Neural cell (in vitro differentiated cells): Measurements from ENCODE around the gene TRPM7. TPM values are rescaled to one million over a fixed set of nuclear protein-coding genes. Genes with fewer than 3 reads are reported as not detected.

ENCODE experiments used
- H2AFZ ChIP-seq: fragments of 200-600, 300-800 bp; sonication (generic), shearing (Covaris generic); 2 replicates; pipeline ENCODE4 v1.6.0; 2014; ENCODE audit warnings: low read depth, mild to moderate bottlenecking, antibody characterized with exemption, low read length, moderate library complexity
- H3F3A ChIP-seq: fragments of 200-600 bp; shearing (Covaris generic); 2 replicates; pipeline ENCODE4 v1.6.1; 2016; ENCODE audit warnings: mild to moderate bottlenecking, moderate library complexity, mixed read lengths, antibody characterized with exemption, low read length; ENCODE audit not compliant: insufficient read depth, poor library complexity, severe bottlenecking
- H3K27ac ChIP-seq: fragments of 200-600, 300-800 bp; sonication (generic), shearing (Covaris generic); 2 replicates; pipeline ENCODE4 v1.5.1; 2014; ENCODE audit warnings: mild to moderate bottlenecking, low read length, moderate library complexity
- H3K27me3 ChIP-seq: fragments of 300-800, 200-600 bp; sonication (generic), shearing (Covaris generic); 2 replicates; pipeline ENCODE4 v1.6.0; 2014; ENCODE audit warnings: mild to moderate bottlenecking, low read depth, low read length, moderate library complexity; ENCODE audit not compliant: insufficient read depth
- H3K36me3 ChIP-seq: fragments of 300-800, 200-600 bp; sonication (generic), shearing (Covaris generic); 2 replicates; pipeline ENCODE4 v1.5.1; 2014; ENCODE audit warnings: mild to moderate bottlenecking, antibody characterized with exemption, low read length, moderate library complexity; ENCODE audit not compliant: insufficient read depth
- H3K4me2 ChIP-seq: fragments of 300-800, 200-600 bp; sonication (generic), shearing (Covaris generic); 2 replicates; pipeline ENCODE4 v1.6.0; 2014; ENCODE audit warnings: mild to moderate bottlenecking, low read length
- H3K4me3 ChIP-seq: fragments of 300-800, 200-600 bp; sonication (generic), shearing (Covaris generic); 2 replicates; pipeline ENCODE4 v1.5.1; 2014; ENCODE audit warnings: mild to moderate bottlenecking, low read length, moderate library complexity
- H3K79me2 ChIP-seq: fragments of 200-600 bp; shearing (Covaris generic); replicated peaks from 2 replicates; pipeline ENCODE4 v1.6.0; 2014; ENCODE audit warnings: mild to moderate bottlenecking, low read length, moderate library complexity; ENCODE audit not compliant: insufficient read depth
- H3K9ac ChIP-seq: fragments of 300-800, 200-600 bp; sonication (generic), shearing (Covaris generic); 2 replicates; pipeline ENCODE4 v1.6.1; 2016; ENCODE audit warnings: mild to moderate bottlenecking, low read length, mixed read lengths
- H3K9me2 ChIP-seq: fragments of 200-600 bp; shearing (Covaris generic); 2 replicates; pipeline ENCODE4 v1.6.1; 2016; ENCODE audit warnings: mild to moderate bottlenecking, low read length, mixed read lengths; ENCODE audit not compliant: insufficient read depth
- H3K9me3 ChIP-seq: fragments of 200-600, 300-800 bp; sonication (generic), shearing (Covaris generic); 2 replicates; pipeline ENCODE4 v1.6.1; 2016; ENCODE audit warnings: mild to moderate bottlenecking, mixed run types, low read length, moderate library complexity, mixed read lengths
- H4K20me1 ChIP-seq: fragments of 200-600 bp; shearing (Covaris generic); 2 replicates; pipeline ENCODE4 v1.6.1; 2016; ENCODE audit warnings: mild to moderate bottlenecking, mixed run types; ENCODE audit not compliant: insufficient read depth
- EP300 ChIP-seq: fragments of 450-650 bp; conservative IDR thresholded peaks from 2 replicates; pipeline ENCODE4 v1.6.1; 2014; ENCODE audit warnings: antibody characterized with exemption, mild to moderate bottlenecking, moderate library complexity; ENCODE audit not compliant: poor library complexity, severe bottlenecking
- EZH2 ChIP-seq: fragments of 200-600, 300-800 bp; shearing (Covaris generic), sonication (generic); IDR thresholded peaks from 2 replicates; pipeline ENCODE4 v1.6.1; 2014; ENCODE audit warnings: antibody characterized with exemption, low read length, borderline replicate concordance, mild to moderate bottlenecking; ENCODE audit not compliant: insufficient read depth, poor library complexity, severe bottlenecking
- MXI1 ChIP-seq: fragments of 450-650 bp; conservative IDR thresholded peaks from 2 replicates; pipeline ENCODE4 v1.6.1; 2014; ENCODE audit warnings: antibody characterized with exemption, mild to moderate bottlenecking; ENCODE audit not compliant: poor library complexity, severe bottlenecking
- POLR2AphosphoS5 ChIP-seq: IDR thresholded peaks from 2 replicates; pipeline ENCODE4 v1.6.1; 2012
- RAD21 ChIP-seq: fragments of 450-650 bp; conservative IDR thresholded peaks from 2 replicates; pipeline ENCODE4 v1.6.1; 2014; ENCODE audit warnings: antibody characterized with exemption, mild to moderate bottlenecking, moderate library complexity
- SMC3 ChIP-seq: fragments of 450-650 bp; conservative IDR thresholded peaks from 2 replicates; pipeline ENCODE4 v1.6.1; 2014; ENCODE audit warnings: antibody characterized with exemption, mild to moderate bottlenecking, moderate library complexity; ENCODE audit not compliant: poor library complexity
- TAF1 ChIP-seq: IDR thresholded peaks from 2 replicates; pipeline ENCODE4 v1.6.1; 2012; ENCODE audit warnings: low read depth
- polyA plus RNA-seq: library from polyadenylated mRNA; depleted of rRNA; stranded (reverse); fragments of >200 nt; gene quantifications from 2 replicates; pipeline ENCODE4 v1.2.3, GENCODE V29; 2014
- TF ChIP-seq, protein P1 (sequence below): fragments of 450-650 bp; IDR thresholded peaks from 2 replicates; pipeline ENCODE4 v1.5.1; 2014; ENCODE audit warnings: antibody characterized with exemption, mild to moderate bottlenecking, moderate library complexity; ENCODE audit not compliant: poor library complexity, severe bottlenecking
- TF ChIP-seq, protein P2 (sequence below): IDR thresholded peaks from 2 replicates; pipeline ENCODE4 v1.6.1; 2012; ENCODE audit warnings: borderline replicate concordance

Gene TRPM7
- polyA plus RNA-seq, 1 donor from 2014 or later = 30.7 TPM

DNA sequence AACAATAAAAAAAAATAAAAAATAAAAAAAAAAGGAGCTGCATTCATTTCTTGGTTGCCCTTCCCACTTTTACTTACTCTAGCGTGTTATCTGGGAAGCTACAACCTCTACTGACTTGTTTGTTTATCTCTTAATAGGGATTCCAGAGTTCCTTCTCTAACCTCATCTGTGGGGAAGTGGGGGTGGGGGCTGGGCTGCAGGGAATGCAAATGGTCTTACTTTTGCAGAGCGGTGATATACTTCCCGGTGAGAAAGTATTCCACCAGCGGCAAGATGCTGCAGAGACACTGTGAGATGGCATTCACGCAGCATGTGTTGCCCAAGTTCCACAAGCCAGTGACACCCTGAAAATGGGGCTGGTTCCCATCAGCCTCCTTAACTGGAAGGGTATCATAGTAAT is 142.2 kb downstream of the TRPM7 start:
- no peak overlapping the region for H3K4me2 ChIP-seq
- H3K36me3 ChIP-seq = no peaks in the 10 kb centered on the region
- H3K9me2 ChIP-seq = no peaks in the 10 kb centered on the region
- no peaks in the 10 kb centered on the region for H3K9me3 ChIP-seq
- H3K27me3 ChIP-seq = no peaks in the 10 kb centered on the region
- H3K27ac ChIP-seq = no peak overlapping the region
- no peak overlapping the region for H2AFZ ChIP-seq
- H4K20me1 ChIP-seq = no peaks in the 10 kb centered on the region
- TF ChIP-seq, protein P1, sequence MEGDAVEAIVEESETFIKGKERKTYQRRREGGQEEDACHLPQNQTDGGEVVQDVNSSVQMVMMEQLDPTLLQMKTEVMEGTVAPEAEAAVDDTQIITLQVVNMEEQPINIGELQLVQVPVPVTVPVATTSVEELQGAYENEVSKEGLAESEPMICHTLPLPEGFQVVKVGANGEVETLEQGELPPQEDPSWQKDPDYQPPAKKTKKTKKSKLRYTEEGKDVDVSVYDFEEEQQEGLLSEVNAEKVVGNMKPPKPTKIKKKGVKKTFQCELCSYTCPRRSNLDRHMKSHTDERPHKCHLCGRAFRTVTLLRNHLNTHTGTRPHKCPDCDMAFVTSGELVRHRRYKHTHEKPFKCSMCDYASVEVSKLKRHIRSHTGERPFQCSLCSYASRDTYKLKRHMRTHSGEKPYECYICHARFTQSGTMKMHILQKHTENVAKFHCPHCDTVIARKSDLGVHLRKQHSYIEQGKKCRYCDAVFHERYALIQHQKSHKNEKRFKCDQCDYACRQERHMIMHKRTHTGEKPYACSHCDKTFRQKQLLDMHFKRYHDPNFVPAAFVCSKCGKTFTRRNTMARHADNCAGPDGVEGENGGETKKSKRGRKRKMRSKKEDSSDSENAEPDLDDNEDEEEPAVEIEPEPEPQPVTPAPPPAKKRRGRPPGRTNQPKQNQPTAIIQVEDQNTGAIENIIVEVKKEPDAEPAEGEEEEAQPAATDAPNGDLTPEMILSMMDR = no peak
- no peak overlapping the region for H3K4me3 ChIP-seq
- H3K79me2 ChIP-seq = no peaks in the 10 kb centered on the region
- H3K9ac ChIP-seq = no peak overlapping the region
- H3F3A ChIP-seq = no peaks in the 10 kb centered on the region

DNA sequence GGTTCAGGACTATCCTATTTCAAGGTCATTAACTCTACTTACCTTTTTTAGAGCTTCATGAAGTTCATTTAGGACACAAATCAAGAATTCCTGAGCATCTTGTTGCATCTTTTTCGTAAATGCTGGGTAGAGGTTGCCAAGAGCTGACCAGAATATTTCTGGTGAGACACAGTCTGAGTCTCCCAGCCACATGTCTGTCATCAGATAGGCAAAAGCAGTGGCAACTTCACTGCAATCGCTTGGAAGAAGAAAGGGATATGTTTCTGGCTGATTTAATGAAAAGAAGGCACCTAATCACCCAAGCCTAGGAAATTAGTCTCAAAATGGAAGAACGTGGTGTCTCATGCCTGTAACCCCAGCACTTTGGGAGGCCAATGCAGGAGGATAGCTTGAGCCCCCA is 143.0 kb downstream of the TRPM7 start:
- Histone ChIP-seq H3K27ac (no peak overlapping the region), H4K20me1 (no peaks in the 10 kb centered on the region), H3K36me3 (no peaks in the 10 kb centered on the region), H3K9me3 (no peaks in the 10 kb centered on the region), H3K79me2 (no peaks in the 10 kb centered on the region), H2AFZ (no peak overlapping the region), H3F3A (no peaks in the 10 kb centered on the region), H3K9ac (no peak overlapping the region), H3K4me2 (no peak overlapping the region), H3K27me3 (no peaks in the 10 kb centered on the region), H3K4me3 (no peak overlapping the region), H3K9me2 (no peaks in the 10 kb centered on the region)
- TF ChIP-seq, protein P1 = no peak
- no peak for TF ChIP-seq SMC3
- TF ChIP-seq, protein P2, sequence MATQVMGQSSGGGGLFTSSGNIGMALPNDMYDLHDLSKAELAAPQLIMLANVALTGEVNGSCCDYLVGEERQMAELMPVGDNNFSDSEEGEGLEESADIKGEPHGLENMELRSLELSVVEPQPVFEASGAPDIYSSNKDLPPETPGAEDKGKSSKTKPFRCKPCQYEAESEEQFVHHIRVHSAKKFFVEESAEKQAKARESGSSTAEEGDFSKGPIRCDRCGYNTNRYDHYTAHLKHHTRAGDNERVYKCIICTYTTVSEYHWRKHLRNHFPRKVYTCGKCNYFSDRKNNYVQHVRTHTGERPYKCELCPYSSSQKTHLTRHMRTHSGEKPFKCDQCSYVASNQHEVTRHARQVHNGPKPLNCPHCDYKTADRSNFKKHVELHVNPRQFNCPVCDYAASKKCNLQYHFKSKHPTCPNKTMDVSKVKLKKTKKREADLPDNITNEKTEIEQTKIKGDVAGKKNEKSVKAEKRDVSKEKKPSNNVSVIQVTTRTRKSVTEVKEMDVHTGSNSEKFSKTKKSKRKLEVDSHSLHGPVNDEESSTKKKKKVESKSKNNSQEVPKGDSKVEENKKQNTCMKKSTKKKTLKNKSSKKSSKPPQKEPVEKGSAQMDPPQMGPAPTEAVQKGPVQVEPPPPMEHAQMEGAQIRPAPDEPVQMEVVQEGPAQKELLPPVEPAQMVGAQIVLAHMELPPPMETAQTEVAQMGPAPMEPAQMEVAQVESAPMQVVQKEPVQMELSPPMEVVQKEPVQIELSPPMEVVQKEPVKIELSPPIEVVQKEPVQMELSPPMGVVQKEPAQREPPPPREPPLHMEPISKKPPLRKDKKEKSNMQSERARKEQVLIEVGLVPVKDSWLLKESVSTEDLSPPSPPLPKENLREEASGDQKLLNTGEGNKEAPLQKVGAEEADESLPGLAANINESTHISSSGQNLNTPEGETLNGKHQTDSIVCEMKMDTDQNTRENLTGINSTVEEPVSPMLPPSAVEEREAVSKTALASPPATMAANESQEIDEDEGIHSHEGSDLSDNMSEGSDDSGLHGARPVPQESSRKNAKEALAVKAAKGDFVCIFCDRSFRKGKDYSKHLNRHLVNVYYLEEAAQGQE = no peak
- no peak for TF ChIP-seq TAF1
- no peak for TF ChIP-seq RAD21
- no peak for TF ChIP-seq EZH2
- no peak for TF ChIP-seq POLR2AphosphoS5
- no peak for TF ChIP-seq EP300
- TF ChIP-seq MXI1 = no peak
